Transverse colon (tissue), 3 donors: Measurements from ENCODE around the gene CATSPERD.

Experiments
- CTCF ChIP-seq, 5 experiments: fragments of 200-600 bp in 3 of 5; fragments of 450-650 bp in 2 of 5; sonication (generic) in 3 of 5; IDR thresholded peaks; 1 replicate in 2 of 5; 2 replicates in 3 of 5; pipeline ENCODE4 v1.5.1; 2016 to 2017; ENCODE audit warnings: antibody characterized with exemption in 5 of 5, inconsistent platforms in 3 of 5, mild to moderate bottlenecking in 2 of 5, moderate library complexity in 1 of 5
- EP300 ChIP-seq: sonication (generic); formaldehyde crosslinking; IDR thresholded peaks from one replicate; pipeline ENCODE4 v1.6.1; 2017; ENCODE audit warnings: antibody characterized with exemption, low read depth
- POLR2A ChIP-seq: fragments of 450-650 bp; IDR thresholded peaks from one replicate; pipeline ENCODE4 v1.6.1; 2016; ENCODE audit warnings: antibody characterized with exemption, mild to moderate bottlenecking, moderate library complexity

GRCh38 chr19:5749505-5749904 is 29.1 kb downstream of the CATSPERD start:
- TF ChIP-seq CTCF (IDR thresholded peaks at IDR 0.05) (no peak), POLR2A (no peak), EP300 (no peak)
